Panc1 (cell line): ENCODE measurements around the gene NHEJ1.

Experiments
- CTCF ChIP-seq: fragments of 450-650 bp; IDR thresholded peaks from 2 replicates; pipeline ENCODE4 v1.5.1; 2017; ENCODE audit warnings: mild to moderate bottlenecking
- POLR2AphosphoS5 ChIP-seq: IDR thresholded peaks from 2 replicates; pipeline ENCODE4 v1.6.1; 2012; ENCODE audit warnings: mild to moderate bottlenecking, low read depth, low read length, moderate library complexity
- SIN3A ChIP-seq: IDR thresholded peaks from 2 replicates; pipeline ENCODE4 v1.6.1; 2012; ENCODE audit warnings: low read depth, mild to moderate bottlenecking, low read length, moderate library complexity, borderline replicate concordance; ENCODE audit not compliant: insufficient read depth
- TCF7L2 ChIP-seq: IDR thresholded peaks from 2 replicates; pipeline ENCODE4 v1.6.1; 2011; ENCODE audit warnings: mild to moderate bottlenecking, low read depth, low read length, inconsistent platforms
- TF ChIP-seq, protein P1 (sequence below), 2 experiments: IDR thresholded peaks; 2 replicates each; pipeline ENCODE4 v1.6.1; 2011 to 2012; ENCODE audit warnings: low read depth in 2 of 2, control low read depth in 1 of 2, low read length in 1 of 2, mild to moderate bottlenecking in 1 of 2, moderate library complexity in 1 of 2; ENCODE audit not compliant: insufficient read depth in 1 of 2

DNA sequence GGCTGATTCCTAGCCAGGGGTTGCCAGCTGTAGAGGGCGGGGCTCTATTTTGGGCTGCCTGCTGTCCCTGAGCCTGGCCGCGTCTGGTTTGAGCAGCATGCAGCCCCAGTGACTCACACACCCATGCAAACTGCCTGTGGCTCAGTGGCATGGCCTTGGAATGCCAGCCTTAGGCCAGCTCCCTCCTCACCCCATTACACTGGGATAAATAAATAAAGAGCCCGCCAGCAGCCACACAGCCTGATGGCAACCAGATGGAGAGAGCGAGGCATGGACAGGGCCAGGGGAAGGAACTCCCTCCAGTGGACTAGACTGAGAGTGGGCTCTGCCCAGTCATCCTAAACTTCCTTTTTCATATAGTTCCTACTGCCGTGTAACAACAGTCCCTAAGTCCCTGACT lies 18.3 kb downstream of the NHEJ1 start:
- TF ChIP-seq CTCF (no peak), POLR2AphosphoS5 (no peak), SIN3A (no peak), TCF7L2 (no peak)
- TF ChIP-seq, protein P1, sequence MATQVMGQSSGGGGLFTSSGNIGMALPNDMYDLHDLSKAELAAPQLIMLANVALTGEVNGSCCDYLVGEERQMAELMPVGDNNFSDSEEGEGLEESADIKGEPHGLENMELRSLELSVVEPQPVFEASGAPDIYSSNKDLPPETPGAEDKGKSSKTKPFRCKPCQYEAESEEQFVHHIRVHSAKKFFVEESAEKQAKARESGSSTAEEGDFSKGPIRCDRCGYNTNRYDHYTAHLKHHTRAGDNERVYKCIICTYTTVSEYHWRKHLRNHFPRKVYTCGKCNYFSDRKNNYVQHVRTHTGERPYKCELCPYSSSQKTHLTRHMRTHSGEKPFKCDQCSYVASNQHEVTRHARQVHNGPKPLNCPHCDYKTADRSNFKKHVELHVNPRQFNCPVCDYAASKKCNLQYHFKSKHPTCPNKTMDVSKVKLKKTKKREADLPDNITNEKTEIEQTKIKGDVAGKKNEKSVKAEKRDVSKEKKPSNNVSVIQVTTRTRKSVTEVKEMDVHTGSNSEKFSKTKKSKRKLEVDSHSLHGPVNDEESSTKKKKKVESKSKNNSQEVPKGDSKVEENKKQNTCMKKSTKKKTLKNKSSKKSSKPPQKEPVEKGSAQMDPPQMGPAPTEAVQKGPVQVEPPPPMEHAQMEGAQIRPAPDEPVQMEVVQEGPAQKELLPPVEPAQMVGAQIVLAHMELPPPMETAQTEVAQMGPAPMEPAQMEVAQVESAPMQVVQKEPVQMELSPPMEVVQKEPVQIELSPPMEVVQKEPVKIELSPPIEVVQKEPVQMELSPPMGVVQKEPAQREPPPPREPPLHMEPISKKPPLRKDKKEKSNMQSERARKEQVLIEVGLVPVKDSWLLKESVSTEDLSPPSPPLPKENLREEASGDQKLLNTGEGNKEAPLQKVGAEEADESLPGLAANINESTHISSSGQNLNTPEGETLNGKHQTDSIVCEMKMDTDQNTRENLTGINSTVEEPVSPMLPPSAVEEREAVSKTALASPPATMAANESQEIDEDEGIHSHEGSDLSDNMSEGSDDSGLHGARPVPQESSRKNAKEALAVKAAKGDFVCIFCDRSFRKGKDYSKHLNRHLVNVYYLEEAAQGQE (IDR thresholded peaks at IDR 0.05; ENCODE audit: insufficient read depth in 1 of 2, low read depth in 2 of 2, low read length in 1 of 2) = no peak
